Subcutaneous adipose tissue (tissue), 4 donors: ENCODE results near the gene CRIM1. TPM values are rescaled to one million over a fixed set of nuclear protein-coding genes. Genes with fewer than 3 reads are reported as not detected.

Experiments used
- total RNA-seq, 4 donors: library from RNA; depleted of rRNA; stranded (reverse); fragments of >200 nt; gene quantifications; one replicate each; pipeline ENCODE4 v1.1.0, GENCODE V29; 2016
- TF ChIP-seq, protein P1 (sequence below): fragments of 450-650 bp; IDR thresholded peaks from one replicate; pipeline ENCODE4 v1.5.1; 2016; ENCODE audit warnings: low read depth, mild to moderate bottlenecking, control low read depth, antibody characterized with exemption, moderate library complexity

CRIM1 gene
- total RNA-seq, 4 donors from 2014 or later, result 153 to 269 (median 233) TPM

DNA sequence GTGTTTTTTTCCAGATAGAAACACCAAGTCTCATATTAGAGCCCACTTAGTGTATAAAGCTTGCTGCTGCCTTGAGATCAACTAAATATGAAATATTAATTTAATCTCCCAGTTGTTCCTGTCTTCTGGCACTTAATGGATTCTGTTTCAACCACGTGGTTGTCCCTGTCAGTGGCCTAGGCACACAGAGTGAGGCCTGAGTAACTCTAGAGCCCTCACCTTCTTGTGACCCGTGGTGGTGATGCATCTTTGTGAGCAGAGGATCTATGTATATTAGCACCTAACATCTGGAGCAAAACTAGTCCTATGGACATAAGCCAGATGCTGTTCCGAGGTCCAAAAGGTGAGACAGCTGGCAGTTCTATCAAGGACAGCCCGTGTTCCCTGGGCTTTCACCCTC lies 167.6 kb downstream of the CRIM1 start:
- TF ChIP-seq, protein P1, sequence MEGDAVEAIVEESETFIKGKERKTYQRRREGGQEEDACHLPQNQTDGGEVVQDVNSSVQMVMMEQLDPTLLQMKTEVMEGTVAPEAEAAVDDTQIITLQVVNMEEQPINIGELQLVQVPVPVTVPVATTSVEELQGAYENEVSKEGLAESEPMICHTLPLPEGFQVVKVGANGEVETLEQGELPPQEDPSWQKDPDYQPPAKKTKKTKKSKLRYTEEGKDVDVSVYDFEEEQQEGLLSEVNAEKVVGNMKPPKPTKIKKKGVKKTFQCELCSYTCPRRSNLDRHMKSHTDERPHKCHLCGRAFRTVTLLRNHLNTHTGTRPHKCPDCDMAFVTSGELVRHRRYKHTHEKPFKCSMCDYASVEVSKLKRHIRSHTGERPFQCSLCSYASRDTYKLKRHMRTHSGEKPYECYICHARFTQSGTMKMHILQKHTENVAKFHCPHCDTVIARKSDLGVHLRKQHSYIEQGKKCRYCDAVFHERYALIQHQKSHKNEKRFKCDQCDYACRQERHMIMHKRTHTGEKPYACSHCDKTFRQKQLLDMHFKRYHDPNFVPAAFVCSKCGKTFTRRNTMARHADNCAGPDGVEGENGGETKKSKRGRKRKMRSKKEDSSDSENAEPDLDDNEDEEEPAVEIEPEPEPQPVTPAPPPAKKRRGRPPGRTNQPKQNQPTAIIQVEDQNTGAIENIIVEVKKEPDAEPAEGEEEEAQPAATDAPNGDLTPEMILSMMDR, result no peak

DNA sequence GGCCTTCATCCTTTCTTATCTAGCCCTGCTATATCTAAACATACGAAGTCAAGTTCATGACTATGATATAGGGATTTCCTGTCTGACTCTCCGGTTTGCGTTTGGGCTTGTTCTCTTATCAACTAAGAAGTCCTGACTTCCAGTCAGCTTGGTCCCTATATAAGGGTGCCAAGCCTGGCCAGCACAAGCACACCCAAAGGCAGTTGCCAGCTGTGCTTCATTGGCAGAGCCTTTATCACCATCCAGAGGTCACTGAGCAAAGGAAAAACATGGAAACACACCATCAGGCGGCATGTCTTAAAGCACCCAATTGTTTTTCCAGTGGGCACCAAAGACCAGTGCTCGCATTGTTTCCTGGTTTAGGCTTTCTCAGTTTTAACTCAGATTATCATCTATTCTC lies 169.7 kb downstream of the CRIM1 start:
- TF ChIP-seq, protein P1, result no peak

DNA sequence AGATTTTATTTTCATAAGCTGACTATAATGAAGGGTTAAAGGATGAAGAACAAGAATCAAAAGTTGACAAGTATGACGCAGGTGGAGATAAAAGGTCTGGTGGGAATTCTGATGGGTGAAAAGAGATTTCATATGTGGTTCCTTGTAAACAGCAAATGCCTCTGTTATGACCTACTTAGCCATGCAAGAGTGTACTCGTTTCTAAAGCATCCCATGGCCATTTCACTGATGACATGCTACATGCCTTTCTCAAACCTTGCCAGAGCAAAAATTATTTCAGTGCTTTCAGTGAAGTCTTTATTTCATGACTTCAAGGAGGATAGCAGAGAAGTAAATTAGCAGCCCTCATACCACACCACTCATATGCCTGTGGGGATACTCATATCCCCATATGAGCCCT lies 170.6 kb downstream of the CRIM1 start:
- TF ChIP-seq, protein P1, result no peak

DNA sequence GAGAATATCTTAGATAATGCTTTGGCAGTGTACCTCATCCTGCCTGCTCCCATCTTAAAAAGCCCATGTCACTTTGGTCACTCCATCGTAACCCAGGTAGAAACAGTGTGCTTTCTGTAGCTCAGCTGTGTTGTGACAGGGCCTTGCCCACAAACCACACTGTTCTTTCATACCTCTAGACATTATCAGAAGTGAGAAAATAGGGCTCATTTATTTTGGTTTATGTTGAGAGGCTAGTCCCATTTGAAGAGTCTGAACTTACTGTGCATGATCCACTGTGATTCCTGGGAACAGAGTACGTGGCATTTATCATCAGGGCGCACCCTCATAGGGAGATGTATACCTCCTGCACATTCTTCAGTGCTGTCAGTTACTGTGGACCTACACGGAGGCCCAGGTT lies 172.7 kb downstream of the CRIM1 start:
- TF ChIP-seq, protein P1, result no peak

DNA sequence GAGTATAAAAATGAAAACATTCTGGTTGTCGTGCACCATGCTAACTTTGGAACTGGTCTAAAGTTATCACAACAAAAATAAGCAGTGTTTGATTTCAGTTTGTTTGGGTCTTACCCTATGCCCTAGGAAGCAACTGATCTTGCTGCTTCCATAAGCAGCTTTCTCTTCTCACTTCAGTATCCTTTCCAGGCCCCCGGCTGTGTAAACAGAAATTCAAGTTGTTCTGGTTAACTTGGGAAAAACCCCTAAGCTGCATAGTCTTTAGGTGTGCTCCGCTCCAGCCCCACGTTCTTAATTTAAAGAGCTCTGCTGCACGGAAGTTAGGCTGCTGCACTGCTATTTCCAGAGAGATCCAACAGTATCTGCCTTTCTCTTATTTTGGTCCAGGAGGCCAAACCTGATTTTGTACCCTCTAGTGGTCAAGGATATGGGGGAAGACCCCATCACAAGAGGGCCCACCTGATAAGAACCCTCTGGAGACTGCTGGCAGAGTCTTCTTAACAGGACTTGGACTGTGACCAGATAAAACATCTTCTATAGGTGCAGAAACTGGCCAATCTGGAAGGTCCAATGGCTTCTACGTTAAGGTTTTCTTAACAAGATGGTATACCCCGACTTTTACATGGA lies 173.3 kb downstream of the CRIM1 start:
- TF ChIP-seq, protein P1, result no peak

DNA sequence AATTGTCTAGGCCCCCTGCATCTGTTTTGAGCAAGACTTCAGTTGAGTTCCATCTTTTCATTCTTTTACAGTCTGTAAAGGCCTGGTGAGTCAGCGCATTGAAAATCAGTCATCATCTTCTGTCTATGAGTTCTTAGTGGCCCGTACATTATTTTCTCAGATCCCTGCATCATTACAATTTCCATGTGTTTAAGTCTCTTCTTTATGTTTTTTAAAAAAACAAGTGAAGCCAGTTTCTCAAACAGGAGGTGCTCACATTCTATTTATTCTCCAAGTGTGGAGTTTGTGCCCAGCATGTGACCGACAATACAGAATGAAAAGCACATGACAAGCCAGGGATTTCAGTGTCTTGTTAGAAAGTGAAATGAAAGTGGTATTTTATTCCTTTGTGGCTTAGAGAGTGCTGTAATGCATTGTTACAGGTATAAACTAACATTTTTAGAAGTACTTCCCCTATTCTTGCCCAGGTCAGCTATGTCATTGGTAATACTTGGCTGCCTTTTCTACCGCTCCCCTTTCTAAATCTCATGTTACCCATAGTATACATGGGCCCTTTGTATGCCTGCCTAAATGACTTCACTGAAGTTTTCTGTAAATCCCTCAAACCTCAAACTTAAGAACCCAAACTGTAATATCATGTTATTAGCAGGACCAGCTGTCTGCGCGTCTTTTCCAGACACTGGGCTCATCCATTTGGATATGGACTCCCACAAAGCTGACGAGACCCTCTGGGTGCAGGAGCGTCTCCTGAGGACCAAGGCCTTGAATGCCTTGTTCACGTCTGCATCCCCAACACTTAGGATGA lies 174.8 kb downstream of the CRIM1 start:
- TF ChIP-seq, protein P1, result no peak

DNA sequence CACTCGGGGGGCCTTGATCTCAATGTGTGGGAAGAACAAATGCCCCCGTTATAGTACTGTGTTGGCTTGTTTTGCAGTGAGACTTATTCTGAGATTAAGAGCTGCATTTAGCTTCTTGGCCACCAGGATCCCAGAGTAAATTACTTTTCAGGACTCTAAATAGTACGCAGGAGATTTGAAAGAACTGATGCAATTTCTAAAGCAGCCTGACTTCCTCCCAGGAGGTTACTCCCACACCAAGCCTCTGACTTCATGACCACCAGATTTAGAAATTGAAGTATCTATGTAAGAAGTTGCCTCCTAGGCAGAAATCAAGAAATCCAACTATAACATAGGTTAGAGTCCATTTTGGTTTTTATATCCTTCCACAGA lies 175.4 kb downstream of the CRIM1 start:
- TF ChIP-seq, protein P1, result no peak
